HG03520 (cell line): ENCODE measurements around the gene LRRC2.
"Not testable (repeated sequence)": the region's sequence is repeated elsewhere in the genome, so short reads cannot be mapped to it uniquely, and the experiment has no call there.

Source experiments
- ATAC-seq: cut with Tn5 transposase; IDR thresholded peaks from one replicate; pipeline ENCODE4 v1.9.1; 2021; ENCODE audit warnings: mild to moderate bottlenecking, moderate library complexity; ENCODE audit not compliant: unreplicated experiment

Gene LRRC2

GRCh38 chr3:46566040-46566641 lies at the start of gene LRRC2:
LRRC2 (minus strand) TSS chr3:46566302; CDS start chr3:46551591, 14,711 bp downstream.
- no peak for ATAC-seq

GRCh38 chr3:46615050-46615775 lies 49.1 kb upstream of the LRRC2 start:
- no peak for ATAC-seq

GRCh38 chr3:46614431-46614830 lies 48.3 kb upstream of the LRRC2 start:
- ATAC-seq = no peak

GRCh38 chr3:46613313-46614005 lies 47.4 kb upstream of the LRRC2 start:
- no peak for ATAC-seq

- no peak for ATAC-seq
Observed at GRCh38 chr3:46612324-46612723, 46.2 kb upstream of the LRRC2 start, which contains the start of gene FAM240A. FAM240A (plus strand) TSS chr3:46612525; CDS start chr3:46612684, 159 bp downstream.

- ATAC-seq = no peak
Observed at GRCh38 chr3:46609944-46610722, 44.0 kb upstream of the LRRC2 start.

- no peak for ATAC-seq
Observed at GRCh38 chr3:46609212-46609721, 43.2 kb upstream of the LRRC2 start.

- ATAC-seq = no peak
Observed at GRCh38 chr3:46607603-46608028, 41.5 kb upstream of the LRRC2 start.

GRCh38 chr3:46604127-46604526 lies 38.0 kb upstream of the LRRC2 start:
- ATAC-seq = no peak

GRCh38 chr3:46603446-46604046 lies 37.4 kb upstream of the LRRC2 start:
- ATAC-seq = no peak

GRCh38 chr3:46599590-46599989 lies 33.5 kb upstream of the LRRC2 start:
- no peak for ATAC-seq

GRCh38 chr3:46595819-46596314 lies 29.8 kb upstream of the LRRC2 start:
- no peak for ATAC-seq

- no peak for ATAC-seq
Observed at GRCh38 chr3:46594723-46595122, 28.6 kb upstream of the LRRC2 start.

GRCh38 chr3:46593979-46594378 lies 27.9 kb upstream of the LRRC2 start:
- ATAC-seq = no peak

- ATAC-seq = no peak
Observed at GRCh38 chr3:46593274-46593862, 27.3 kb upstream of the LRRC2 start.

- not testable (repeated sequence) for ATAC-seq
Observed at GRCh38 chr3:46587268-46587667, 21.2 kb upstream of the LRRC2 start.

GRCh38 chr3:46586738-46587246 lies 20.7 kb upstream of the LRRC2 start:
- ATAC-seq = no peak

- ATAC-seq = no peak
Observed at GRCh38 chr3:46585799-46586693, 19.9 kb upstream of the LRRC2 start.
